Adipose tissue (tissue), 3 donors: ENCODE results near the gene UBE2R2. TPM values are rescaled to one million over a fixed set of nuclear protein-coding genes. Genes with fewer than 3 reads are reported as not detected.
"Not testable (repeated sequence)": the region's sequence is repeated elsewhere in the genome, so short reads cannot be mapped to it uniquely, and the experiment has no call there.

ENCODE experiments used
- H3K27ac ChIP-seq: one replicate; pipeline ENCODE4 v1.5.1; 2013; ENCODE audit warnings: low read depth, low read length
- WGBS, 3 donors: extraction: QIAGEN DNeasy Blood & Tissue Kit; methylation state at CpG; one replicate each; pipeline ENCODE4 v1.1.7; 2013; 5-methylcytosine and 5-hydroxymethylcytosine counted together
- polyA plus RNA-seq, 3 donors: library from polyadenylated mRNA; stranded (reverse); fragments of 200-250 nt; gene quantifications; one replicate each; pipeline ENCODE4 v1.2.3, GENCODE V29; 2013
- donor health status: healthy with polysubstance abuse.
- donor health status: Bipolar disorder and iron deficiency.
- donor health status: healthy.

UBE2R2 gene
- polyA plus RNA-seq, 3 donors: 21.3 to 24.2 (median 23.3) TPM

GRCh38 chr9:33827285-33827684 is 10.3 kb downstream of the UBE2R2 start:
- WGBS, 3 donors: 96 to 99% (median 98%) methylated on average over 11 of the region's 11 CpGs
- H3K27ac ChIP-seq: not testable (repeated sequence)

DNA sequence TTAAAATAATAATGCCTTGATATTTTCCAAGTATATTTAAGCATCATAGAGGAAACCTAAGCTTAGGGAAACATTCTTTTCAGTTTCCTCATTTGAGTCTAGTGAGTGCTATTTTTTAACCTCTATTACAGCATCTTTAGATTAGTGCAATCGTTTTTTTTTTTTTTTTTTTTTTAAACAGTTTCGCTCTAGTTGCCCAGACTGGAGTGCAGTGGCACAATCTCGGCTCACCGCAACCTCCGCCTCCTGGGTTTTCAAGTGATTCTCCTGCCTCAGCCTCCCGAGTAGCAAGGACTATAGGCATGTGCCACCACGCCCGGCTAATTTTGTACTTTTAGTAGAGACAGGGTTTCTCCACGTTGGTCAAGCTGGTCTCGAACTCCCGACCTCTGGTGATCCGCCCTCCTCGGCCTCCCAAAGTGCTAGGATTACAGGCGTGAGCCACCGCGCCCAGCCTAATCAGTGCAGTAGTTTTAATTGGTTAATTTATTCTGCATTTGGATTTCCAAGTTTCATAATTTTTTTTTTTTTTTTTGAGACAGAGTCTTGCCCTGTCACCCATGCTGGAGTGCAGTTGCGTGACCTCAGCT is 12.8 kb downstream of the UBE2R2 start:
- not testable (repeated sequence) for H3K27ac ChIP-seq
- WGBS, 3 donors: 85 to 92% (median 87%) methylated on average over 17 of the region's 17 CpGs

- 74 to 87% (median 85%) methylated on average over 11 of the region's 11 CpGs for WGBS, 3 donors
- H3K27ac ChIP-seq: no peak overlapping the region
Measured at GRCh38 chr9:33835625-33836260, 18.8 kb downstream of the UBE2R2 start.

GRCh38 chr9:33836261-33836660 is 19.3 kb downstream of the UBE2R2 start:
- WGBS, 3 donors: 19 to 76% (median 43%) methylated on average over 2 of the region's 2 CpGs
- not testable (repeated sequence) for H3K27ac ChIP-seq

DNA sequence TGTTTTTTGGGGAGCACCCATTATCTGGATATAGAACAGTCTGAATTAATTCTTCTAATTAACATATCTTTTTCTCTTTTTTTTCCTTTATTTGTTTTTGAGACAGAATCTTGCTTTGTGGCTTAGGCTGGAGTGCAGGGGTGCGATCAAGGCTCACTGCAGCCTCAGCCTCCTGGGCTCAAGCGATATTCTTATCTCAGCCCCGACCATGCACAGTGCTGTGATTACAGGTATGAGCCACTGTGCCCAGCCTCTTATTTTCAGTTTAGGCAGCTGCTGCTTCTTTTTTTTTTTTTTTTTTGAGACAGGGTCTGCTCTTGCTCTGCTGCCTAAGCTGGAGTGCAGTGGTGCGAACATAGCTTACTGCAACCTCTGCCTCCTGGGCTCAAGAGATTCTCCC is 20.2 kb downstream of the UBE2R2 start:
- 63 to 96% (median 92%) methylated on average over 4 of the region's 4 CpGs for WGBS, 3 donors

DNA sequence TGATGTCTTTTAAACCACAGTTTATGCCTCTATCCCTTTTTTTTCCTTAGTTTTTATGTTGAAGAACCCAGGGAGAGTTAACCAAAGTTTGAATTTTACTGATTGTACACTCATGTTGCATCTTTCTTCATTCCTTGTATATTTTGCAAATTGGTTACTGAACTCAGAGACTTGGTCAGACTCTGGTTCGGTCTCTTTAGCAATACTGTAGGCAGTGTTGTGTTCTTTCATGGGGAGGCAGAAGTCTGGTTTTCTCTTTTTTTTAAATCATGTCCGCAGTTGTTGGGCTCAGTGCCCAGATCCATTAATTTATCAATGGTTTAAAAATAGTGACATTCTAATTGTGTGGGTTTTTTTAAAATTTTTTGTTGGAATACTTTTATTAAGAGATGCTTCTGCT is 23.4 kb downstream of the UBE2R2 start:
- no peak overlapping the region for H3K27ac ChIP-seq
- WGBS, 3 donors: 10 to 26% (median 17%) methylated on average over 2 of the region's 2 CpGs

More for the DNA sequence above, 20.2 kb downstream of the UBE2R2 start:
- no peak overlapping the region for H3K27ac ChIP-seq

- WGBS, 3 donors: 77 to 90% (median 78%) methylated on average over 5 of the region's 5 CpGs
- H3K27ac ChIP-seq: no peak overlapping the region
Measured at GRCh38 chr9:33843312-33843961, 26.5 kb downstream of the UBE2R2 start.

DNA sequence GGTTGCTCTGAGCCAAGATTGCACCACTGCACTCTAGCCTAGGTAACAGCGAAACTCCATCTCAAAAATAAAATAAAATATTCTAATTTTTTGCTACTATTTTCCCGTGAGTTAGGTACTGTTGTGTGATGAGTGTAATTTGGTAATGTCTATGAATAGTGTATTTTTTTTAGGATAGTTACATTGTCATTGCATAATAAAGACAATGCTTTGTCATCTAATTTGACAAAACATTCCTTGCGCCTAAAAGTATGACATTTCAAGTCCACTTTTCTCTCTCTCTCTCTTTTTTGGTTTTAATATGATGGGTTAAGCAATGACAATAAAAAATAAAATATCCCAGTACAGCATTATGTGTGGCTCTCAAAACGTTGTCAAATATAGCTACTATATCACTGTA is 29.3 kb downstream of the UBE2R2 start:
- H3K27ac ChIP-seq: no peak overlapping the region
- 77 to 80% (median 78%) methylated on average over 4 of the region's 4 CpGs for WGBS, 3 donors

- H3K27ac ChIP-seq: not testable (repeated sequence)
- 92 to 95% (median 93%) methylated on average over 3 of the region's 3 CpGs for WGBS, 3 donors
Measured at GRCh38 chr9:33847894-33848205, 30.9 kb downstream of the UBE2R2 start.

DNA sequence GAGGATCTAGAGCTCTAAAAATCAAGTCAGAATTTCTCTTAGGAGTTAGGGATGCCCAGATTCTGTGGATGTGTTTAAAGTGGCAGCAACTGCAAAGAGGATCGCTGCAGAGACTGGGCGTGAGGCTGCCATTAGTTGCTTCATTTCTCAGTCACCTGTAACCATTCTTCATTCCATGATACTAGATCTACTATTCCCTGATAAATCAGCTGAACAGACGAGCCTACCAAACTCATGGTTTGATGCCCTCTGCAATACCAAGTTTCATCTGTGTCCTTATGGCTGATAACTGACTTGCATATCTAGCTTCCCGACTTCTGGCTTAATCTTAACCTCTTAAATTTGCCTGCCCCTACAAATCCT is 33.3 kb downstream of the UBE2R2 start:
- WGBS, 3 donors: 49 to 89% (median 87%) methylated on average over 4 of the region's 4 CpGs
- H3K27ac ChIP-seq: no peak overlapping the region

GRCh38 chr9:33850677-33851076 is 33.7 kb downstream of the UBE2R2 start:
- H3K27ac ChIP-seq: no peak overlapping the region

- 18 to 70% (median 68%) methylated on average over 1 of the region's 1 CpG for WGBS, 3 donors
Measured at GRCh38 chr9:33851301-33851700, 34.3 kb downstream of the UBE2R2 start.

DNA sequence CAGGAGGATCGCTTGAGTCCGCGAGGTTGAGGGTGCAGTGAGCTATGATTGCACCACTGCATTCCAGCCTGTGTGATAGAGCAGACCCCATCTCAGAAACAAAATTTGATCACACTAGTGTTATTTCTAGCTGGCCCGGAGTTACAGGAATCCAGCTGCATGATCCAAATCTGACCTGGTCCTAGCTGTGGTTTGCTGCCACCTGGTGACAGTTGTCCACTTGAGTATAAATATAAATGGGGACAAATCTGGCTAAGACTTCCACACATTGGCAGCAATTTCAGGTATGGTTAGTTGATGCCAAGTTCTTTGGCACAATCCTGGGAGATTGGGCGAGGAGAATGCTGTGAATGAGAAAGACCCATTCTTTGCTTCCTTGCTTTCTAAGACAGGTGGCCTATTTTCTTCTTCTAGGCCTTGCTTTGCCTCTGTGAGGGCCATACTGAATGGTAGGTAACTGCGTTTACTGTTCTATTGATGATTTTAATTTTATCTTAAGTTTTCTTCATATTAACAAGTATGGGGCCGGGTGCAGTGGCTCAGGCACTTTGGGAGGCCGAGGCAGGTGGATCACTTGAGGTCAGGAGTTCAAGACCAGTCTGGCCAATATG is 35.4 kb downstream of the UBE2R2 start:
- no peak overlapping the region for H3K27ac ChIP-seq
- WGBS, 3 donors: 38 to 77% (median 74%) methylated on average over 8 of the region's 8 CpGs

More at GRCh38 chr9:33851301-33851700, 34.3 kb downstream of the UBE2R2 start:
- H3K27ac ChIP-seq: no peak overlapping the region

GRCh38 chr9:33856247-33856646 is 39.3 kb downstream of the UBE2R2 start:
- H3K27ac ChIP-seq: no peak overlapping the region

DNA sequence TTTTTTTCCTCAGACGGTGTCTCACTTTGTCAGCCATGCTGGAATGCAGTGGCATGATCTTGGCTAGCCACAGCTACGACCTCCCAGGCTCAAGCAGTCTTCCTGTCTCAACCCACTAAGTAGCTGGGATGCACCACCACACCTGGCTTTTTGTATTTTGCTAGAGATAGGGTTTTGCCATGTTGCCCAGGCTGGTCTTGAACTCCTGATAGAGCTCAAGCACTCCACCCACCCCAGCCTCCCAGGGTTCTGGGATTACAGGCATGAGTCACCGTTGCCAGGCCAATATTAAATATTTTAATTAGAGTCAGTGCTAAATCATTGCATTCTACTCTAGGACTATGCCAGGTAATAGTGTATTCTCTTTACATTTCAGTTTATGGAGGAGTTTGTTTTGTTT is 41.5 kb downstream of the UBE2R2 start:
- H3K27ac ChIP-seq: no peak overlapping the region
- 74 to 89% (median 86%) methylated on average over 3 of the region's 3 CpGs for WGBS, 3 donors

DNA sequence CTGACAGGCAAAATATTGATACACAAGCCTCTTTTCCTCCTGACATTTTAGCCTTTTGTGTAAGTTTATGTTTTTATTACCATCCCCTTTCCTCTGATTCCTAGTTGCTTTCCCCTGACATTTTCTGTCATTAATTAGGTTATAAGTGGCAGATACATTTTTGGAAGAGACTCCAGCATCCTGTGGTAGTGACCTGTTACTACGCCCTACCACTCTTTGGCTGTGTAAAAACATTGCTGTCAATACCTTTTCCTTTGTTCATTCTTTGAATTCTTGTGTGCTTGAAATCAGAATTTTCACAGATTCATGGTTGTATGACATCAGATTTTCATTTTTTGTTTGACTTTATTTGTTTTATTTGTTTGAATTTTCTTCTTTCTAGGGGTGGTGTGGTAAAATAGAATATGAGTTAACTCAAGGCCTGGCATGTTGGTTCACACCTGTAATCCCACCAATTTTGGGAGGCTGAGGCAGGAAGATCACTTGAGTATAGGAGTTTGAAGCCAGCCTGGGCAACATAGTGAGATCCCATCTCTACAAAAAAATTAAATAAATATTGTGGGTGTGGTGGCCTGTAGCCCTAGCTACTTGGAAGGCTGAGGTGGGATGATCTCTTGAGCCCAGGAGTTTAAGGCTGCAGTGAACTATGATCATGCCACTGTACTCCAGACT is 43.4 kb downstream of the UBE2R2 start:
- no peak overlapping the region for H3K27ac ChIP-seq
- WGBS, 3 donors: 80 to 86% (median 85%) methylated on average over 1 of the region's 1 CpG

DNA sequence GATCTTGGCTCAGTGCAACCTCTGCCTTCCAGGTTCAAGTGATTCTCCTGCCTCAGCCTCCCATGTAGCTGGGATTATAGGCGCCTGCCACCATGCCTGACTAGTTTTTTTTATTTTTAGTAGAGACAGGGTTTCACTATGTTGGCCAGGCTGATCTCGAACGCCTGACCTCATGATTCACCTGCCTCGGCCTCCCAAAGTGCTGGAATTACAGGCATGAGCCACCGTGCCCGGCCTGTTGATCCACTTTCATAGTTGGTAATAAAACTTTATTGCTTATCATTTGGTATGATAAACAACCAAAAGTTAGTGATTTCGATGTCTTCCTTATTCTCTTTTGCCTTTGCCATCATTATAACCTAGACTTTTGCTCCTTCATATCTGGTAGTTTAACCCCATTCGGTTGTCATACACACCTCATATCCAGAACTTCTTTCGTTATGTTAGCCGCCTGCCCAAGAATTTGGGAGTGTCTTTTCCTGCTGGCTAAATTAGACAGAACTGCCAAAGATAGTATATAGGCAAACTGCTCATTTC is 45.0 kb downstream of the UBE2R2 start:
- 82 to 90% (median 85%) methylated on average over 10 of the region's 10 CpGs for WGBS, 3 donors
- no peak overlapping the region for H3K27ac ChIP-seq

GRCh38 chr9:33863027-33863426 is 46.1 kb downstream of the UBE2R2 start:
- WGBS, 3 donors: 83 to 99% (median 98%) methylated on average over 8 of the region's 8 CpGs
- H3K27ac ChIP-seq: not testable (repeated sequence)
